BE2C (cell line): ENCODE measurements around the gene BOD1. TPM values are rescaled to one million over a fixed set of nuclear protein-coding genes. Genes with fewer than 3 reads are reported as not detected.

ENCODE experiments used
- DNase-seq: peaks from one replicate; pipeline ENCODE4 v3.0.0-alpha.2; 2020
- H3K27me3 ChIP-seq: fragments of 250-450 bp; sonication (Bioruptor Pico); 2 replicates; pipeline ENCODE4 v1.5.1; 2020; ENCODE audit warnings: mild to moderate bottlenecking
- H3K36me3 ChIP-seq: fragments of 250-450 bp; sonication (Bioruptor Pico); 2 replicates; pipeline ENCODE4 v1.5.1; 2020; ENCODE audit warnings: mild to moderate bottlenecking
- H3K4me1 ChIP-seq: fragments of 250-450 bp; sonication (Bioruptor Pico); 2 replicates; pipeline ENCODE4 v1.5.1; 2020
- H3K4me3 ChIP-seq: 2 replicates; pipeline ENCODE4 v1.5.1; 2011; ENCODE audit warnings: low read depth, low read length
- H3K9me3 ChIP-seq: fragments of 250-450 bp; sonication (Bioruptor Pico); 2 replicates; pipeline ENCODE4 v1.5.1; 2020
- polyA plus RNA-seq: library from polyadenylated mRNA; unstranded; fragments of >200 nt; gene quantifications from one replicate; pipeline ENCODE4 v1.2.1, GENCODE V29; 2012; ENCODE audit warnings: low read depth, missing spikeins; ENCODE audit not compliant: insufficient read length, insufficient read depth
- TF ChIP-seq, protein P1 (sequence below): IDR thresholded peaks from 2 replicates; pipeline ENCODE4 v1.5.1; 2012; ENCODE audit warnings: mild to moderate bottlenecking, low read depth, low read length

The BOD1 gene
- polyA plus RNA-seq, result 98.1 TPM

DNA sequence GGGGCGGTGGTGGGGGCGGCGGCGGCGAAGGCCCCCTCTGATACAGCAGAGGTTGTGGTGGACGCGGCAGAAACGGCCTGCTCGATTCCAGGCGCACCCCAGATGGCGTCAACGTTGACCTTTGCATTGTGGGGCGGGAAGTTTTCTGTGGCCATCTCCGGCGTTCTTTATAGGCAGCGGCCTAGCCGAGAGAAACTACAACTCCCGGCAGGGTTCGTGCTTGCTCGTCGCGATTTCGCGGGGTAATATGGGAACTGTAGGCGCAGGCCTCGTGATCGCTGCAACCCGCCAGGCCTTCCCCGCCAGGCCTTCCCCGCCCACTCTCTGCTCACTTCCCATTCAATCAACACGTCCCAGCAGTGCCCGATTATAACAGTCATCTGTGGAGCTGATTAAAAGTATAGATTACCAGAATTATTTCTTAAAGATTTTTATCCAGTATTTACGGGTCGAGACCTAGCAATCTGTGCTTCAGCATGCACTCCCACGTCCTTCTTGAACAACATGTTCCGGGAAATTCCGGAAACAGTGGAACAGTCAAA lies at the start of gene BOD1:
BOD1 (minus strand) TSS at position 74 of the 542 bp plus-strand sequence. CDS start 214 bp downstream, outside the sequence.
- DNase-seq, result peak; percentile 97
- peak within 1 kb of the TSS; percentile 94 for H3K4me3 ChIP-seq
- no peaks in the 10 kb centered on the region for H3K9me3 ChIP-seq
- peaks cover 37% of the 10 kb centered on the region for H3K36me3 ChIP-seq
- peaks cover 5% of the 10 kb centered on the region; the same call in 1 of the 2 replicates for H3K4me1 ChIP-seq
- TF ChIP-seq, protein P1, sequence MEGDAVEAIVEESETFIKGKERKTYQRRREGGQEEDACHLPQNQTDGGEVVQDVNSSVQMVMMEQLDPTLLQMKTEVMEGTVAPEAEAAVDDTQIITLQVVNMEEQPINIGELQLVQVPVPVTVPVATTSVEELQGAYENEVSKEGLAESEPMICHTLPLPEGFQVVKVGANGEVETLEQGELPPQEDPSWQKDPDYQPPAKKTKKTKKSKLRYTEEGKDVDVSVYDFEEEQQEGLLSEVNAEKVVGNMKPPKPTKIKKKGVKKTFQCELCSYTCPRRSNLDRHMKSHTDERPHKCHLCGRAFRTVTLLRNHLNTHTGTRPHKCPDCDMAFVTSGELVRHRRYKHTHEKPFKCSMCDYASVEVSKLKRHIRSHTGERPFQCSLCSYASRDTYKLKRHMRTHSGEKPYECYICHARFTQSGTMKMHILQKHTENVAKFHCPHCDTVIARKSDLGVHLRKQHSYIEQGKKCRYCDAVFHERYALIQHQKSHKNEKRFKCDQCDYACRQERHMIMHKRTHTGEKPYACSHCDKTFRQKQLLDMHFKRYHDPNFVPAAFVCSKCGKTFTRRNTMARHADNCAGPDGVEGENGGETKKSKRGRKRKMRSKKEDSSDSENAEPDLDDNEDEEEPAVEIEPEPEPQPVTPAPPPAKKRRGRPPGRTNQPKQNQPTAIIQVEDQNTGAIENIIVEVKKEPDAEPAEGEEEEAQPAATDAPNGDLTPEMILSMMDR, result no peak
- no peaks in the 10 kb centered on the region for H3K27me3 ChIP-seq

DNA sequence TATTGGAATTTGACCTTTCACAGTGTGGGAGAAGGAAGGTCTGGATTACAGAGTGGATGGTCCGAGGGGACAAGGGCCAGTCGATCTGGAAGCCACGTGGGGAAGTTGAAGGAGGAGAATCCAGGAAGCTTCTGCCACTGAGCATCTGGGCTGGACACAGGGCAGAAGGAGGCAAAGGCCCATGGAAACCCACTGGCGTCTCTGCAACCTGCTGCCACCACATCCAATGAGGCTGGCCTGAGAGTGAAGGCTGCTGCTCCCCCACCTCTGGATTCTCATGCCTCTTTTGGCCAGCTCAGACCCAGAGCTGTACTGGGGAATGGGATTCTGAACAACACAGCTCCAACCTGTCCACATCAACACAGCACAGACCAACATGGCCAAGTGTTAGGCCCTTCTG lies 48.9 kb upstream of the BOD1 start:
- H3K27me3 ChIP-seq, result no peaks in the 10 kb centered on the region
- H3K9me3 ChIP-seq, result no peaks in the 10 kb centered on the region
- TF ChIP-seq, protein P1, result no peak
- no peaks in the 10 kb centered on the region for H3K36me3 ChIP-seq
- peaks cover 21% of the 10 kb centered on the region for H3K4me1 ChIP-seq
- H3K4me3 ChIP-seq, result no peak overlapping the region
- no peak for DNase-seq

DNA sequence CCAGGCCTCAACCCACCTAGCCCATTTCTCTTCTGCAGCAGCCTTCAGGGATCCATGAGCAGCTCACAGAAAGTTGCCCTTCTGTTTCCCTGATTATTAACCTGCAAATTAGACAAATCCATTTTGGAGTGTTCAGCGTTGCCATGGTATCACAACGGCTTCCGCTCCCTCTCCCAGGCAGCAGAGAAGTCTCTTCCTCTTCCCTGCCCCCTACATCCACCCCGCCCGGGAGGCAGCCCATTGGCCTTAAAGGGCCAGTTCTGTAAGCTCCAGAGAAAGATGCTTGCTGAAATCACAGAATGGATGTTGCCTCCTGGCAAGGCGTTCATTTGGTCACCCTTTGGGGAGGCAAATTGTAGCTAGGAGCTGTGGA lies 47.7 kb upstream of the BOD1 start:
- Histone ChIP-seq H3K36me3 (no peaks in the 10 kb centered on the region), H3K4me1 (peaks cover 17% of the 10 kb centered on the region), H3K4me3 (no peak overlapping the region), H3K9me3 (no peaks in the 10 kb centered on the region; the same call in 1 of the 2 replicates), H3K27me3 (no peaks in the 10 kb centered on the region)
- TF ChIP-seq, protein P1, result no peak
- DNase-seq, result peak; percentile 44

DNA sequence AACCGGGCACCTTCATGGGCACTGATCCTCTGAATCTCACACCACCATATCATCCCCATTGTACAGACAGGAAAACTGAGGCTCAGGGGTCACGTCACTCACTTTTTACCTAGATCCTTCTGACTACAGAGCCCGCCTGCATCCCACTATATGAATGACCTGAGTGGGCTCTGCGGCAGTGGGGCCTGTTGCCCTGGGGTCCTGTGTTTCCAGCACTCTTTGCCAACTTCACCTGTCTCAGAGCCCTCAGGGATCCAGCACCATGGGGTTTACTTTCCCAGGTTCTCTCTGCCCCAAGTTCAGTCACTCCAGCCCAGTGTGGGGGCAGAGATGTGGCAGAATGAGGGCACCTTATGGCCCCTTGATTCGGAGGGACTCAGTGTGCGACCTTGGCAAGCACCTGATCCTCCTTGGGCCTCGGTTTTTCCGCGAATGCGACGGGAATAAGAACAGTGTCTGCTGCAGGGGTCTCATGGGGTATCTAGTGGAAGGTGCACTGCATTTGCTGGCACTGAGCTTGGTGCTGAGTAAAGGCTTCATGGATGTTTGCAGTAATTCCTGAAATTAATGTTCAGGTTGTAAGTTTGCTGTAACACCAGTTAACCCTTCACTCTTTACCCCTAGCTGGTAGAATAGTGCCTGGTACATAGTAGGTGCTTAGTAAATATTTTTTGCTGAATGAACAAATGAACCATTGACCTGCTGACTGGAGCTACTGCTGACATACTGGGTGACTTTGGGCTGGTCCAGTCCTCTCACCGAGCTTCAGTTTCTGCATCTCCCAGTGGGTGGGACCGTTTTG lies 47.1 kb upstream of the BOD1 start:
- Histone ChIP-seq H3K4me3 (no peak overlapping the region), H3K9me3 (no peaks in the 10 kb centered on the region; the same call in 1 of the 2 replicates), H3K36me3 (no peaks in the 10 kb centered on the region), H3K4me1 (peaks cover 17% of the 10 kb centered on the region), H3K27me3 (no peaks in the 10 kb centered on the region)
- TF ChIP-seq, protein P1, result no peak
- DNase-seq, result no peak

DNA sequence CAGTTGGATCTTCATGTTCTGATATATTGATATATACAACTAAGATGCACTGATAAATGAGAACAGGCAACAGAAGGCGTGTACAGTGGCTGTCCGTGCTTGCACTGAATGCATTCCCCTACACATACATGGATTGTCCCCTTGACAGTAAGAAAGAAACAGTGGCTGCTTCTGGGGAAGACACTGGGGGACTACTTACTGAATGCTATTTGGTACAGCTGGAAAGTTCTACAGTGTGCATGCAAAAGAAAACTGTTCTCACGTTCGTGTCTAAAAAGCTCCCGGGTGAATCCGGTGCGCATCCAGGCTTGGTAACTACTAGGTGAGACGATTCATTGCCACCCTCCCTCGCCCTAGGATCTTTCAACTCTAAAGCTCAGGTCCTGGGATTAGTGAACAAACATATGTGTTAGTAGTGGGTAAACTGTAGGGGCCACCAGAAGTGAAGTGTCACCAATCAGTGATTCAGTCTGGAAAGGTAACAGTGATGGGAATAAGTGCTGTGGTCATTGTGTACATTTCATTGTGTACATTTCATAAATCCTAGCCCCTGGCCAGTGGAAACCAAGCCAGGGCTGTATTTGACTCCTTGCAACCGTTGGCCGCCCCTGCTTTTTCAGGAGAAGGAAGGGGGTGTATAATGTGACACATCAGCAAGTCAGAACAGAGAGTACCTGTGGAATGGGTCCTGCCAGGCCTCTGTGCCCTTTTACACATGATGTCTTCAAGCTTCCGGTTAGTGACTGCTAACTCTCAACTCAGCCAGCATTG lies 46.3 kb upstream of the BOD1 start:
- Histone ChIP-seq H3K4me1 (peaks cover 17% of the 10 kb centered on the region), H3K9me3 (no peaks in the 10 kb centered on the region; the same call in 1 of the 2 replicates), H3K27me3 (no peaks in the 10 kb centered on the region), H3K4me3 (no peak overlapping the region), H3K36me3 (no peaks in the 10 kb centered on the region)
- TF ChIP-seq, protein P1, result no peak
- DNase-seq, result no peak
